ENCODE measurements around the gene NTRK3.

Gene NTRK3

DNA sequence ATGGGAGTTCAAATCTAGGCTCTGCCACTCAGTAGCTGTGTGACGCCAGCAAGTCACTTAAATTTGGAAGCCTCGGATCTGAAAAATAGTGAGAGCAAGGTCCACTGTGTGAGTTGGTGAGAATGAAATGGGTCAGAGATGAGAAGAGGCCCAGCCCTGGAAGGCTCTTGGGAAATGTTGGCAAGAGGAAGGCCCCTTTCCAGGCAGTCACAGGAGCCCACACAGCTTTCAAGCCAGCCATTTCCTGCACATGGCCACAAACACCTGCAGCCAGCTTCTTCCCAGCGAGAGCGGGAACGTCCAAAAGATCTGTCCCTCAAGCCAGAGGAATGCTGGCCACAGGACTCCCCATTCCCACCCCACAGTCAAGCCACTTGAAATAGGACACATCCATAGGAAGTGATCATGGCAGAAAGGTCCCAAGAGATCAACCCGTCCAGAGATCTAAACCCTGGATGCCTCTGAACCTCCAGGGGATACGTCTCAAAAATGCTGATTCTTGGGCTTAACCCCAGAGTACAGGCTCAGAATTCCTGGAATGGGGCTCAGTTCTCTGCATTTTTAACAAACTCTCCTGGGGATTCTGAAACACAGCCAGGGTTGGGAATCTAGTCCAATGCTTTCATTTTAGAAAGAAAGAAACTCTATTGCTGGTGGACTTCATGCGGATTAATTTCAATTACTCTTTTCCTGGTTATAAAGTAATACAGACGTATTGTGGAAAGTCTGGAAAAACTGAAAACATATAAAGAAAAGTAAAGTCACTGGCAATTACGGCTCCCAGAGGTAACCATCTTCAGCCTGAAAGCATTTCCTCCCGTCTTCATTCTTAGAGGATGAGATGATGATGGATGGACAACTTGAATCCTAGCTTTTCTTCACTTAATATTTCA, 35.9 kb downstream of the NTRK3 start:
- no peaks in the 10 kb centered on the region for H3K36me3 Mint-ChIP-seq
- ATAC-seq (no peak), DNase-seq (ENCODE audit: low spot score in 2 of 2) (no peak)
- H3K4me1 Mint-ChIP-seq, result no peaks in the 10 kb centered on the region
- H3K9me3 Mint-ChIP-seq, result no peaks in the 10 kb centered on the region
- no peak overlapping the region for H3K27ac Mint-ChIP-seq
- no peak overlapping the region for H3K4me3 Mint-ChIP-seq

- H3K9me3 Mint-ChIP-seq, result no peaks in the 10 kb centered on the region
- no peak for ATAC-seq
- H3K4me1 Mint-ChIP-seq, result no peaks in the 10 kb centered on the region
- DNase-seq (ENCODE audit: low spot score in 2 of 2), result no peak
- H3K4me3 Mint-ChIP-seq, result no peak overlapping the region
- H3K36me3 Mint-ChIP-seq, result no peaks in the 10 kb centered on the region
- H3K27ac Mint-ChIP-seq, result no peak overlapping the region
Measured at GRCh38 chr15:88219623-88220022, 36.9 kb downstream of the NTRK3 start.

DNA sequence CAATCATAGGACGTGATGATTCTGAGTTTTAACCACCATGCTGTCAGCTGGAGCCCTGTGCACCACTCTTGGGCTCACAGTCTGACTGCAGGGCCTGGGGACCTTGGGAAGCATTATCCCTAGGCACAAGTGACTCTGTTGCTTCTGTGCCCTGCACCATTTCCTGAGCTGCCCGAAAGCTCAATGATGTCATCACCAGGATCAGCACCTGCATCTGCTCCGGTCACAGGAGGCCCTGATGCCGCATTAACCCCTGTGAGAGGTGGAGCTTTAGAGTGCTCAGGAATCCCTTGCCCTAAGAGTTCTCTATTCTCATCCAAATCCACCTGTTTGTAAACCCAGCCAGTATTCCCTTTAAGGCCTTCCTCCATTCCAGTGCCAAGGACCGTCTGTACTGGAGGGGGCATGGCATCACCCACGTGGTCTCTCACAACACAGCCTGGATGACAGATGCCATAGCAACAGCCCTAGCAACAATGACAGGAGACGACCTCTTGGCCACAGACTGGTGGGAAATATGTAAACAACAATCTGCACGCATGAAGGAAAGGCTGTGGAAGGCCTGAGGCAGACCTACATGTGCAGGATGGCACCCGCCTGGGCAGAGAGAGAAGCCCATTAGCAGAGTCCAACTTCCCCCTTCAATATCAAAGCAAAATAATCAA, 37.9 kb downstream of the NTRK3 start:
- Mint-ChIP-seq H3K9me3 (no peaks in the 10 kb centered on the region), H3K27ac (no peak overlapping the region), H3K4me3 (no peak overlapping the region), H3K4me1 (no peaks in the 10 kb centered on the region), H3K36me3 (no peaks in the 10 kb centered on the region)
- no peak for DNase-seq (ENCODE audit: low spot score in 2 of 2)
- no peak for ATAC-seq

DNA sequence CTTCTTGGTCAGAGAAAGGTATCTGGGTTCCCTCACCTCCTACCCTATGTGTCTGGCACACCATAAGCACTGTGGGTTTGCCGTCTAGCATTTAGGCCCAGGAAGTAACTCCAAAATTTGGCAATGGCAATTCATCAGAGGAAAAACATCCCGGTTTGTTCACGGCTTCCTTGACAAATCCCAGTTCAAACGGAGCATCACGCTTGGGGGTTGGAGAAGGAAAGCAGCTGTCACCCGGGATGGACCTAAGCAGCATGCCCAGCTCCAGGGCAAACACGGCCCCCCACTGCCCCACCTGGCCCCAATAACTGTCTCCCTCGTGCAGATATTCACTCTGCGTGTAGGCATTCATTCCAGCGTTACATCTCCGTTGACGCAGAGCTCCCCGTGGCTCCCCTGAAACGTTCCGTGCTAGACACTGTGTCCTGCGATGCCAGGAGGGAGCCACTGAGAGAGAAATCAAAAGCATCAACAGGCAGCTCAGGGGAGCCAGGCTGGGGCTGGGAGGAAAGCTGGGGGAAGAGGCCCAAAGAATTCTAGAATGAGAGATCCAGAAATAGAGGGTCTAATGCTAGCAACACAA, 41.4 kb downstream of the NTRK3 start:
- DNase-seq (ENCODE audit: low spot score in 2 of 2) (no peak), ATAC-seq (no peak)
- Mint-ChIP-seq H3K9me3 (no peaks in the 10 kb centered on the region), H3K4me3 (no peak overlapping the region), H3K4me1 (no peaks in the 10 kb centered on the region), H3K27ac (no peak overlapping the region), H3K36me3 (no peaks in the 10 kb centered on the region)

- no peaks in the 10 kb centered on the region for H3K36me3 Mint-ChIP-seq
- H3K27ac Mint-ChIP-seq, result no peak overlapping the region
- ATAC-seq (no peak), DNase-seq (ENCODE audit: low spot score in 2 of 2) (no peak)
- no peaks in the 10 kb centered on the region for H3K4me1 Mint-ChIP-seq
- H3K4me3 Mint-ChIP-seq, result no peak overlapping the region
- no peaks in the 10 kb centered on the region for H3K9me3 Mint-ChIP-seq
Measured at GRCh38 chr15:88209111-88209510, 47.4 kb downstream of the NTRK3 start.

GRCh38 chr15:88208396-88208795, 48.1 kb downstream of the NTRK3 start:
- DNase-seq (ENCODE audit: low spot score in 2 of 2) (no peak), ATAC-seq (no peak)
- no peaks in the 10 kb centered on the region for H3K9me3 Mint-ChIP-seq
- H3K4me1 Mint-ChIP-seq, result no peaks in the 10 kb centered on the region
- H3K27ac Mint-ChIP-seq, result no peak overlapping the region
- no peaks in the 10 kb centered on the region for H3K36me3 Mint-ChIP-seq
- H3K4me3 Mint-ChIP-seq, result no peak overlapping the region

- H3K4me1 Mint-ChIP-seq, result no peaks in the 10 kb centered on the region
- no peak for ATAC-seq
- DNase-seq (ENCODE audit: low spot score in 2 of 2), result no peak
- no peak overlapping the region for H3K27ac Mint-ChIP-seq
- H3K36me3 Mint-ChIP-seq, result no peaks in the 10 kb centered on the region
- no peaks in the 10 kb centered on the region for H3K9me3 Mint-ChIP-seq
- no peak overlapping the region for H3K4me3 Mint-ChIP-seq
Measured at GRCh38 chr15:88207565-88207964, 49.0 kb downstream of the NTRK3 start.

DNA sequence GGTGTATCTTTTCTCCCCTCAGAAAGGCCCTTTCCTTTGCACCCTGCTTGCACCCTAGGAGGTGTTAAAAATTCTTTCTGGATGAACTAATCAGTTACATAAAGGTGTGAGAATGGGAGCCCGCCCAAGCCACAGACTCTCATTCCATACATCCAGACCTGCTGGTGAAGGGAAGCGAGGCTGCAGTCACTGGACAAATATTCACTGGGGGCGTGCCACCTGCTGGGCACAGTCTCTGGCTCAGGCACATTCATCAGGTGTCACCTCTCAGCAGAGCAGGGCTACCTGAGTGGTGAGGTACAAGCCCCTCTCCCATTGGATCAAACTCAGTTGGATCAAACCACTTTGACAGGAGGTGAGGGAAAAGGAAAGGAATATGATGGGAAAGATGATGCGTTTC, 52.0 kb downstream of the NTRK3 start:
- no peak for ATAC-seq
- H3K36me3 Mint-ChIP-seq, result no peaks in the 10 kb centered on the region
- H3K9me3 Mint-ChIP-seq, result no peaks in the 10 kb centered on the region
- H3K4me1 Mint-ChIP-seq, result no peaks in the 10 kb centered on the region
- no peak overlapping the region for H3K4me3 Mint-ChIP-seq
- DNase-seq (ENCODE audit: low spot score in 2 of 2), result no peak
- H3K27ac Mint-ChIP-seq, result no peak overlapping the region

GRCh38 chr15:88202231-88202630, 54.3 kb downstream of the NTRK3 start:
- H3K9me3 Mint-ChIP-seq, result no peaks in the 10 kb centered on the region
- DNase-seq (ENCODE audit: low spot score in 2 of 2) (no peak), ATAC-seq (no peak)
- no peak overlapping the region for H3K27ac Mint-ChIP-seq
- H3K36me3 Mint-ChIP-seq, result no peaks in the 10 kb centered on the region
- H3K4me1 Mint-ChIP-seq, result no peaks in the 10 kb centered on the region
- no peak overlapping the region for H3K4me3 Mint-ChIP-seq

DNA sequence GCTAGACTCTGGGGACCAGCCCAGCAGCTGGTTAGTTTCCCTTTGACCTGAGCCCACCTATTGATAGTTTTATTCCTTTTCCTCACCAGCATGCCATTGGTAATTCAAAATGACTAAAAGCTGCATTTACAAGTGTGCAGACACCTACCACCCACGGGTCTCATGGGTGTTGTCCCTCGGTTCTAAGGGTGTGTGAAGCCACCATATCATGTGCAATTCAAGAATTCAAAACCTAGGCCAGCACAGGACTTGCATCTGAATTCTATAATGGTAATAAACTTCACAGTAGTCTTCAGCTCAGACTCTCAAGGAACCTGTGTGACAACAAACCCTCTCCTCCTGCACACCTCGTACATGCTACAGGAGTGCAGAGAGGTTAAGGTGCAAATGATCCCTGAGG, 55.3 kb downstream of the NTRK3 start:
- Mint-ChIP-seq H3K9me3 (no peaks in the 10 kb centered on the region), H3K4me1 (no peaks in the 10 kb centered on the region), H3K4me3 (no peak overlapping the region), H3K36me3 (no peaks in the 10 kb centered on the region), H3K27ac (no peak overlapping the region)
- ATAC-seq (no peak), DNase-seq (ENCODE audit: low spot score in 2 of 2) (no peak)

DNA sequence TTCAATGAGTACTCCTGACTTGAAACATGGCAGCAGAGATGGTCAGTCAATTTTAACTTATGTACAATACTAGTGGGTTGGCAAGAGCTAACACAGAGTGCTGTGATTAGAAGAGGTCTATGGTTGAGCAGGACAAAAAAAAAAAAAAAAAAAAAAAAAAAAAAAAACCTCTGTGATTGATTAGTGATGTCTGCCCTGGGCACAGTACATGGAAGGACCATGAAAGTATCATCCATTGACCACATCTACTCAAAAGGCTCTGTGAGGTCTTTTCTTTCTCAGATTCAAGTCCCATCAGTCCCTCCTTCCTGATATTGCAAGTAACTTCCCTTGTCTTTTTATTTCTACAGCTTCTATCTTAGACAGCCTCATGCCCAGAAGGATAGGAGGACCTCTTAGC, 59.6 kb downstream of the NTRK3 start:
- no peaks in the 10 kb centered on the region for H3K36me3 Mint-ChIP-seq
- no peak for DNase-seq (ENCODE audit: low spot score in 2 of 2)
- H3K9me3 Mint-ChIP-seq, result no peaks in the 10 kb centered on the region
- ATAC-seq, result no peak
- H3K4me3 Mint-ChIP-seq, result no peak overlapping the region
- H3K4me1 Mint-ChIP-seq, result no peaks in the 10 kb centered on the region
- H3K27ac Mint-ChIP-seq, result no peak overlapping the region

DNA sequence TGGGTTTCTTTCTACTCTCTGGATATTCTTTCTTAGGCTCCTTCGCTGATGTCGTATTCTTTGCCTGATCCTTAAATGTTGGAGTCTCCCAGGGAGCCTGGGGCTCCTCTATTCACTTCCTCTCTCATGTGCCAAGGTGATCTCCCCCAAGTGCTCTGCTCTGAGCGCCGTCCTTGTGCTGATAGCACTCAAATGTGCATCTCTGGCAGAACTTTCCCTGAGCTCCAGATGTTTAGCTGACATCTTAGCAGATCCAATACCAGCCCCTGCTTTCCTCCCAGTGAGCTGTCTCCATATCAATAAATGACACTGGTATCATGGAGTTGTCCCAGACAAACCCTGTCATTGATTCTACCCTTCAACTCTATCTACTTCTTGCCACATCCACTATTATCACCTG, 62.4 kb downstream of the NTRK3 start:
- Mint-ChIP-seq H3K36me3 (no peaks in the 10 kb centered on the region), H3K4me3 (no peak overlapping the region), H3K4me1 (no peaks in the 10 kb centered on the region)

GRCh38 chr15:88193415-88193814, 63.1 kb downstream of the NTRK3 start:
- no peaks in the 10 kb centered on the region for H3K36me3 Mint-ChIP-seq
- H3K4me3 Mint-ChIP-seq, result no peak overlapping the region
- no peak overlapping the region for H3K27ac Mint-ChIP-seq
- ATAC-seq, result no peak
- H3K9me3 Mint-ChIP-seq, result no peaks in the 10 kb centered on the region
- DNase-seq (ENCODE audit: low spot score in 2 of 2), result no peak
- no peaks in the 10 kb centered on the region for H3K4me1 Mint-ChIP-seq

More for the DNA sequence above, 62.4 kb downstream of the NTRK3 start:
- H3K9me3 Mint-ChIP-seq, result no peaks in the 10 kb centered on the region
- no peak for ATAC-seq
- no peak for DNase-seq (ENCODE audit: low spot score in 2 of 2)
- H3K27ac Mint-ChIP-seq, result no peak overlapping the region

DNA sequence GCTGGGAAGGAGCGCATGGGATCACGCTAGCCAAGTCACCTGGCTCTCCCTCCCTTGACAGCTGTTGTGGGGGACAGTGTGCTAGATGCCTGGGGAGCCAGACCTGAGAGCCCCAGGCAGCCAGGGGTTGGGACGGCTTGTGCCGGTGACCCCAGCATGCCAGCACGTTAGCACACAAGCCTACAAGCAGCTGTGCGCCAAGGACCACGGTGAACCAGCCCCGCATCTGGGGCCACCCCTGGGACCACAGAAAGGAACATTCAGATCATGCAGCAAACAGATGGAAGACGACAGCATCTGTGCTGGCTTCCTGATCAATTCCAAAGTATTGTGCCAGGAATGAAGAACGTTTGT, 64.8 kb downstream of the NTRK3 start:
- no peak overlapping the region for H3K27ac Mint-ChIP-seq
- no peak for DNase-seq (ENCODE audit: low spot score in 2 of 2)
- no peak overlapping the region for H3K4me3 Mint-ChIP-seq
- H3K36me3 Mint-ChIP-seq, result no peaks in the 10 kb centered on the region
- no peaks in the 10 kb centered on the region for H3K9me3 Mint-ChIP-seq
- no peak for ATAC-seq
- H3K4me1 Mint-ChIP-seq, result no peaks in the 10 kb centered on the region

DNA sequence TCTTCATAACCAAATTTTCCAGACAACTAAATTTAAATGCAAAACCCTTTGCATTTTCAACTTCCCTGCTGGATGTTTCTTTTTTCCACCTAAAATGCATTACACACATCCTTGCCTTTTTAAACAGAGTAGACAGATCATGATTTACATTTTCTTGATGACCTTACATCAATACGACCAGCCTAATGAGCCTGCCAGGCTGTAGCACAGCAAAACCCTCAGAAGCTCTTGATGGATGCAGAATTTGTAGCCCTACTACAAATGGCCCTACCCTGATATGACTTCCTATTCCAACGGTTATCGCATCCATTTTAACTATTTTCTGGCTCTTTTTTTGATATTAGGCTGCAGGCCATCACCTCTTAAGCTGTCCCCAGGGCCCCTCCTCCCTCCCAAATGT, 66.3 kb downstream of the NTRK3 start:
- no peaks in the 10 kb centered on the region for H3K36me3 Mint-ChIP-seq
- no peak overlapping the region for H3K27ac Mint-ChIP-seq
- no peak overlapping the region for H3K4me3 Mint-ChIP-seq
- DNase-seq (ENCODE audit: low spot score in 2 of 2), result no peak
- no peaks in the 10 kb centered on the region for H3K9me3 Mint-ChIP-seq
- no peak for ATAC-seq
- no peaks in the 10 kb centered on the region for H3K4me1 Mint-ChIP-seq

DNA sequence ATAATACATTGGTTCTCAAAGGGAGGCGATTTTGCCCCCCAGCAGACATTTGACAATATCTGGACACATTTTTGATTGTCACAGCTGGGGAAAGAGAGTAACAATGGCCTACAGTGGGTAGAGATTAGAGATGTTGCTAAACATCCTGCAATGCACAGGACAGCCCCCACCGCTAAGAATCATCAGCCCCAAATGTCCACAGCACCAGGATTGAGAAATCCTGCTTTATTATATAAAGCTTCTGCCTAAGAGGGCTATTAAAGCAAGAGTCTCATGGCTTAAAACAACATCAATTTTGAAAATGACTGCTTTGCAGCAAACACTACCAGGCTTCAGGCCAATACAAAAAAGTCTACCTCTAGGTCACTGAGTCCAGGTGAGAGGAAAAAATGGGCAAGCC, 68.2 kb downstream of the NTRK3 start:
- Mint-ChIP-seq H3K4me3 (no peak overlapping the region), H3K4me1 (no peaks in the 10 kb centered on the region), H3K9me3 (no peaks in the 10 kb centered on the region), H3K36me3 (no peaks in the 10 kb centered on the region), H3K27ac (no peak overlapping the region)
- DNase-seq (ENCODE audit: low spot score in 2 of 2) (no peak), ATAC-seq (no peak)
